ENCODE results near the gene CYGB.

DNA sequence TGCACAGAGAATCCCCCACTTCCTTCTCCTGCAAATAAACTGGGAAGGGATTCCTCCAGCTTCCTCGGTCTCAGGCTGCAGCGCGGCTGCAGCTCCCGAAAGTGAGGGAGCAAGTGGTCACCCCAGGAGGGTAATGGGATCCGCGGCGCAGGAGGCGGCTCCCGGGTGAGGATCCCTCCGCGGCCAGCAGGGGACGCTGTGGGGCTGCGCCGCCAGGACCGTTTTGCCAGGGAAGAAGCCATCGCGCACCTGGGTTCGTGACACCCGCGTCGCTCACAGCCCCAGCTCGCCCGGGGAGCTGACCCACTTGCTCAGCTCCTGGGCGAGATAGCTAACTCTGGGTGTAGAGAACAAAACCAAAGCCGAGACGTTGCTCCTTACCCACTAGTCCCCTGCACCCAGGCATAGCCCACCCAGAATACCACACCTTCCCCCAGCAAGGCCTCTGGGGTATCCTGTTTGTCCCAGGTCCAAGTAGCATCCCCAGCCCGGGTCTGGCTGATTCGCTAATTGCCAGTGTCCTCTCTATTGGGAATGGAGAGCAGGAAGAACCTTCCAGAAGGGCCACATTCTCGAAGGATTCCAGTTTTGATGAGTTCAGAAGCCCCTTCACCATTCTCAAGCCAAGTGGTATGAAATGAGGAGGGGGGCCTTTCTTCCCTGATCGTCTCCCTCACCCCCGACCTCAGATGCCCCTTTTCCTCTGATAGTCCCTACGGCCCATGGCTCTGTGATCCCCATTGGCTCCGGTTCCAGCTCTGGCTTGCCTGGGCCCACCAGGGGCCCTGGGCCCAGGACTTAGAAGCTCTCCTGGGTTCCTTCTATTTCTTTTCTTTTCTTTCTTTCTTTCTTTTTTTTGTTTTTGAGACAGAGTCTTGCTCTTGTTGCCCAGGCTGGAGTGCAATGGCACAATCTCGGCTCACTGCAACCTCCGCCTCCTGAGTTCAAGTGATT, 14.1 kb downstream of the CYGB start:
- TF ChIP-seq, protein P1, sequence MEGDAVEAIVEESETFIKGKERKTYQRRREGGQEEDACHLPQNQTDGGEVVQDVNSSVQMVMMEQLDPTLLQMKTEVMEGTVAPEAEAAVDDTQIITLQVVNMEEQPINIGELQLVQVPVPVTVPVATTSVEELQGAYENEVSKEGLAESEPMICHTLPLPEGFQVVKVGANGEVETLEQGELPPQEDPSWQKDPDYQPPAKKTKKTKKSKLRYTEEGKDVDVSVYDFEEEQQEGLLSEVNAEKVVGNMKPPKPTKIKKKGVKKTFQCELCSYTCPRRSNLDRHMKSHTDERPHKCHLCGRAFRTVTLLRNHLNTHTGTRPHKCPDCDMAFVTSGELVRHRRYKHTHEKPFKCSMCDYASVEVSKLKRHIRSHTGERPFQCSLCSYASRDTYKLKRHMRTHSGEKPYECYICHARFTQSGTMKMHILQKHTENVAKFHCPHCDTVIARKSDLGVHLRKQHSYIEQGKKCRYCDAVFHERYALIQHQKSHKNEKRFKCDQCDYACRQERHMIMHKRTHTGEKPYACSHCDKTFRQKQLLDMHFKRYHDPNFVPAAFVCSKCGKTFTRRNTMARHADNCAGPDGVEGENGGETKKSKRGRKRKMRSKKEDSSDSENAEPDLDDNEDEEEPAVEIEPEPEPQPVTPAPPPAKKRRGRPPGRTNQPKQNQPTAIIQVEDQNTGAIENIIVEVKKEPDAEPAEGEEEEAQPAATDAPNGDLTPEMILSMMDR (optimal IDR thresholded peaks at IDR 0.05 in 1 of 3, IDR thresholded peaks at IDR 0.05 in 1 of 3, conservative IDR thresholded peaks at IDR 0.05 in 1 of 3; ENCODE audit: extremely low read depth in 1 of 3, insufficient read depth in 2 of 3, low read length in 3 of 3): peak; percentile 87 to 100 (median 100)
- no peak for TF ChIP-seq EZH2 (IDR thresholded peaks at IDR 0.05; ENCODE audit: low read length)
